Smooth muscle cell (in vitro differentiated cells): ENCODE measurements around the gene OPN3. TPM values are rescaled to one million over a fixed set of nuclear protein-coding genes. Genes with fewer than 3 reads are reported as not detected.
A peak's percentile ranks its signal among the peaks of the same experiment; 100 is the strongest.

Source experiments
- DNase-seq: peaks from one replicate; lab custom pipeline; 2025; ENCODE audit not compliant: unreplicated experiment; lab: John Stamatoyannopoulos, UW
- H2AFZ ChIP-seq: fragments of 200-600 bp; sonication (generic); 2 replicates; pipeline ENCODE4 v1.6.0; 2016; ENCODE audit warnings: antibody characterized with exemption, low read depth, mild to moderate bottlenecking
- H3F3A ChIP-seq: fragments of 200-600 bp; sonication (generic); 2 replicates; pipeline ENCODE4 v1.6.0; 2017; ENCODE audit warnings: antibody characterized with exemption, low read depth
- H3K27ac ChIP-seq: fragments of 200-600 bp; sonication (generic); 2 replicates; pipeline ENCODE4 v1.5.1; 2016; ENCODE audit warnings: low read depth, mild to moderate bottlenecking
- H3K27me3 ChIP-seq: fragments of 200-600 bp; sonication (generic); 2 replicates; pipeline ENCODE4 v1.6.1; 2016; ENCODE audit warnings: low read depth, mild to moderate bottlenecking
- H3K36me3 ChIP-seq: fragments of 200-600 bp; sonication (generic); 2 replicates; pipeline ENCODE4 v1.5.1; 2016; ENCODE audit warnings: low read depth
- H3K4me1 ChIP-seq: fragments of 200-600 bp; sonication (generic); 2 replicates; pipeline ENCODE4 v1.5.1; 2016; ENCODE audit warnings: low read depth
- H3K4me2 ChIP-seq: fragments of 200-600 bp; sonication (generic); 2 replicates; pipeline ENCODE4 v1.6.0; 2016; ENCODE audit warnings: mild to moderate bottlenecking
- H3K4me3 ChIP-seq: fragments of 200-600 bp; sonication (generic); 2 replicates; pipeline ENCODE4 v1.5.1; 2016; ENCODE audit warnings: mild to moderate bottlenecking
- H3K79me2 ChIP-seq: fragments of 200-600 bp; sonication (generic); 2 replicates; pipeline ENCODE4 v1.6.0; 2016; ENCODE audit warnings: low read depth, mild to moderate bottlenecking
- H3K9ac ChIP-seq: fragments of 200-600 bp; sonication (generic); 2 replicates; pipeline ENCODE4 v1.6.0; 2016; ENCODE audit warnings: low read depth
- H3K9me3 ChIP-seq: fragments of 200-600 bp; sonication (generic); replicated peaks from 2 replicates; pipeline ENCODE4 v1.5.1; 2016; ENCODE audit warnings: low read depth
- H4K20me1 ChIP-seq: fragments of 200-600 bp; sonication (generic); 2 replicates; pipeline ENCODE4 v1.6.0; 2016; ENCODE audit warnings: low read depth
- CTCF ChIP-seq: fragments of 200-600 bp; sonication (generic); IDR thresholded peaks from 2 replicates; pipeline ENCODE4 v1.5.1; 2017; ENCODE audit warnings: borderline replicate concordance, mild to moderate bottlenecking, antibody characterized with exemption; ENCODE audit not compliant: insufficient read depth, poor library complexity, severe bottlenecking
- WGBS: methylation state at CpG from one replicate; pipeline ENCODE4 v1.1.7; 2016; ENCODE audit warnings: low lambda C conversion rate; 5-methylcytosine and 5-hydroxymethylcytosine counted together
- polyA plus RNA-seq: library from polyadenylated mRNA; unstranded; fragments of >200 nt; fragmentation: Nextera tagmentation; extraction: Ambion mirVana; gene quantifications from 2 replicates; pipeline ENCODE4 v1.2.1, GENCODE V29; 2016
- total RNA-seq: library from RNA; depleted of rRNA; stranded (reverse); fragments of >200 nt; gene quantifications from 2 replicates; pipeline ENCODE4 v1.2.3, GENCODE V29; 2014

OPN3 gene
- total and polyA plus RNA-seq, 2 experiments from 2014 or later: 24.8 to 33.0 TPM

GRCh38 chr1:241611063-241611462 is 29.1 kb downstream of the OPN3 start:
- no peak overlapping the region for H3K4me3 ChIP-seq
- H3K27ac ChIP-seq: peak overlapping the region; percentile 88
- peak overlapping the region; percentile 4 for H3K9ac ChIP-seq
- no peaks in the 10 kb centered on the region for H3K4me1 ChIP-seq
- no peaks in the 10 kb centered on the region for H3K36me3 ChIP-seq
- H3K27me3 ChIP-seq: no peaks in the 10 kb centered on the region
- no peaks in the 10 kb centered on the region for H3K9me3 ChIP-seq
- no peak for DNase-seq
- H4K20me1 ChIP-seq: no peaks in the 10 kb centered on the region
- no peaks in the 10 kb centered on the region for H3F3A ChIP-seq
- no peaks in the 10 kb centered on the region for H3K79me2 ChIP-seq
- no peak overlapping the region for H3K4me2 ChIP-seq
- TF ChIP-seq CTCF: peak; percentile 73
- no peak overlapping the region for H2AFZ ChIP-seq
- WGBS: 15% methylated on average over 3 of the region's 3 CpGs

DNA sequence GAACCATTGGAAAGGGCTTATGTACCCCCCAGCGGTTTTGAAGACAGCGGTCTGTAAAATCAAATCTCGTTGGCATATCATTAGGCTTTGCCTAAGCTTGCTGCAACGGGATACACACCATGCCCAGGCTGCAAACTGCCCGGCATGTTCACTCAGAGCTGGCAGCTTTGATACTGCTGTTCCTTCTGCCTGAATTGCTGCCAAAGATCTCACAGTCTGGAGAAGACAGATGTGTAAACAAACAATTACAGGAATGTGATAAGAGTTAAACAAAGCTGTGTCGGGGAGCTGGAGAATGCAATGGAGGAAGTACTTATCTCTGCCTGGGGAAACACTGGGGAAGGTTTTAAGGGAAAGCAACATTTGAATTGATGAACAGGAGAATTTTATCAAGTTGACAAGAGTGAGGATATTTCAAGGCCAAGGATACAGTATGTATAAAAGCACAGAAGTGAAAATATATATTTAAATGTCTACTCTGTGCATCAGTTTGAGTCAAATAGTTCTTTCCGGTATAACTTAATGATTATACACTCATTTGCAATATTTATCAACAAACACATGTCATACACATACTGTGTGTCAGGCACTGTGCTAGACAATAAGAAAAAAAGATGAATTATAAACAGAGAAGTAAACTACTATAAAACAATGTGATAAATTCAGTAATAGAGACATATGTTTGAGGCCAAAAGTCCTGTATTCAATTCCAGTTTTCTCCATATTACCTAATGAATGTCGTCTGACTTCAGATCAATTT is 29.9 kb downstream of the OPN3 start:
- no peaks in the 10 kb centered on the region for H3K9me3 ChIP-seq
- no peak overlapping the region for H2AFZ ChIP-seq
- no peaks in the 10 kb centered on the region for H3K36me3 ChIP-seq
- no peak overlapping the region for H3K4me3 ChIP-seq
- H3K27ac ChIP-seq: no peak overlapping the region
- WGBS: 56% methylated on average over 8 of the region's 8 CpGs
- H3K27me3 ChIP-seq: no peaks in the 10 kb centered on the region
- no peak for DNase-seq
- TF ChIP-seq CTCF: no peak
- H3K79me2 ChIP-seq: no peaks in the 10 kb centered on the region
- no peaks in the 10 kb centered on the region for H3F3A ChIP-seq
- H3K9ac ChIP-seq: no peak overlapping the region
- no peaks in the 10 kb centered on the region for H3K4me1 ChIP-seq
- H3K4me2 ChIP-seq: no peak overlapping the region
- no peaks in the 10 kb centered on the region for H4K20me1 ChIP-seq

DNA sequence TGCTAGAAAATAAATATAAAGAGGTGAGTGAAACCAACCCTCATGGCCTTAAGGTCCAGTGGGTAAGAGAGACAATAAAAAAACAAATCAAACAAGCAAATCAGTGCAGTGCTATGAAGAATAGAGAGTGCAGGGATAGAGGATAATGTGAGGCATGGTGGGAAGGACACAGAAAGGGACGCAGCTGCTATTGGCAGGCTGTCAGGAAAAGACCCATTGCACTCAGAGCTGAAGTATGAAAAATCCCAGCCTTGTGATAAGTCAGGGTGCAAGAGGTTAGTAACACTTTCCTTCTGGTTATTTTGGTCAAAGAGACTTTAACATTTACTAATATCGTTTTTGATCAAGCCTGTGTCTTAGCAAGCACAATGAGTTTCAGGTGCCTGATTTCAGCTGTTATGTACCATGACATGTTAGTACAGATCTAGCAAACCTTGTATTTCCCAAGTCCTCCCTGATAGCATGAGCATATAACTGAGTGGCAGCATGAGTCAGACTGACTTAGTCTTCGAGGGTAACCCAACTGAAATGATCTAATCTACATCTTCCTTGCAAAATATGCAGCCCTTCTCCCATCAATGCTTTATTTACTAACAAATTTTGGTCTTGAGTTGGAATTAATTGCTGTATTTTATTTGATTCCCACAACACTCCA is 31.7 kb downstream of the OPN3 start:
- H3K27me3 ChIP-seq: no peaks in the 10 kb centered on the region
- peak overlapping the region; percentile 42 for H3K27ac ChIP-seq
- no peak overlapping the region for H3K9ac ChIP-seq
- DNase-seq: no peak
- no peaks in the 10 kb centered on the region for H3K4me1 ChIP-seq
- 37% methylated on average over 3 of the region's 3 CpGs for WGBS
- no peaks in the 10 kb centered on the region for H3K79me2 ChIP-seq
- H3K9me3 ChIP-seq: no peaks in the 10 kb centered on the region
- H3F3A ChIP-seq: no peaks in the 10 kb centered on the region
- H2AFZ ChIP-seq: no peak overlapping the region
- no peak for TF ChIP-seq CTCF
- no peaks in the 10 kb centered on the region for H3K36me3 ChIP-seq
- no peaks in the 10 kb centered on the region for H4K20me1 ChIP-seq
- peak overlapping the region; percentile 17 for H3K4me2 ChIP-seq
- no peak overlapping the region for H3K4me3 ChIP-seq
